GM12878 (cell line): Measurements from ENCODE around the gene NFE2. TPM values are rescaled to one million over a fixed set of nuclear protein-coding genes. Genes with fewer than 3 reads are reported as not detected.

Source experiments
- CEBPB ChIP-seq, 2 experiments: fragments of 150-350 bp in 1 of 2; IDR thresholded peaks; 2 replicates each; pipeline ENCODE4 v1.6.1; 2012 to 2014; ENCODE audit warnings: low read depth in 2 of 2, low read length in 2 of 2, borderline replicate concordance in 1 of 2, inconsistent platforms in 1 of 2
- polyA plus RNA-seq, 11 experiments: library from polyadenylated mRNA; depleted of rRNA in 4 of 11; unstranded in 6 of 11; stranded (reverse) in 5 of 11; fragments of >200 nt; fragmentation: Nextera tagmentation in 4 of 11; fragmentation: Illumina TruSeq in 1 of 11; extraction: Ambion mirVana in 4 of 11; extraction: Trizol in 1 of 11; gene quantifications; 1 replicate in 1 of 11; 2 replicates in 10 of 11; pipeline versions ENCODE4 v1.2.1 to v1.2.3, GENCODE V29; 2011 to 2016; ENCODE audit warnings: inconsistent platforms in 2 of 11, missing spikeins in 2 of 11, low read depth in 1 of 11
- total RNA-seq, 4 experiments: library from RNA; depleted of rRNA in 3 of 4; stranded (reverse); fragments of >200 nt in 3 of 4; fragmentation: Illumina TruSeq in 1 of 4; extraction: Trizol in 1 of 4; gene quantifications; 2 replicates each; pipeline versions ENCODE4 v1.2.1 to v1.2.3, GENCODE V29; 2013 to 2021
- TF ChIP-seq, protein P1 (sequence below): IDR thresholded peaks from 2 replicates; pipeline ENCODE4 v1.6.1; 2012; ENCODE audit warnings: improper control_type of control experiment, low read depth, low read length; ENCODE audit not compliant: insufficient replicate concordance
- TF ChIP-seq, protein P2 (sequence below): fragments of 450-650 bp; IDR thresholded peaks from 2 replicates; pipeline ENCODE4 v1.6.1; 2016; ENCODE audit warnings: mild to moderate bottlenecking

NFE2 gene
- total and polyA plus RNA-seq, 10 of the 15 experiments (the other 5 are each of a cell fraction or from before 2014, with no cell fraction given), result 0.06 to 0.28 TPM; not detected in 8

DNA sequence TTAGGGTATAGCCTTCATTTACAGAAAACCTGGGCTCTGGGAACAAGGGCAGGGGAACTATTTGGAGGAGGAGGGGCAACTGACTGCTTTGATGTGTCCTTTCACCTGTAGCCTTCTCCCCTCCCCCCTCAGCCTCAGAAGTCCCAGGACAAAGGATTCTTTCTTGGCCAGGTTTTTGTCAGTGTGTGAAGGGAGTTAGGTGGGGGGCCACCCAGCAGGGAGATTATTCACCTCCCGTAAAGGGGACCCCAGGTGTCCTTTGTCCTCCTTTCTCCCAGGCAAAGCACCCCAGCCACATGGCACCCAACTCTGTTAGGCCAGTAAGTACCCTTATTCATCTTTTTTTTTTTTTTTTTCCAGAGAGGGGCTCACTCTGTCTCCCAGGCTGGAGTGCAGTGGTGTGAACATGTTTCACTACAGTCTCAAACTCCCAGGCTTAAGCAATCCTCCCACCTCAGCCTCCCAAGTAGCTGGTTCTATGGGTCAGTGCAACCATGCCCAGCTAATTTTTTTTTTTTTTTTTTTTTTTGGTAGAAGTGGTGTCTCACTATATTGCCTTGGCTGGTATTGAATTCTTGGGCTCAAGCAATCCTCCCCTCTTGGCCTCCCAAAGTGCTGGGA is 723 bp upstream of the NFE2 start (continued):
- TF ChIP-seq, protein P1, sequence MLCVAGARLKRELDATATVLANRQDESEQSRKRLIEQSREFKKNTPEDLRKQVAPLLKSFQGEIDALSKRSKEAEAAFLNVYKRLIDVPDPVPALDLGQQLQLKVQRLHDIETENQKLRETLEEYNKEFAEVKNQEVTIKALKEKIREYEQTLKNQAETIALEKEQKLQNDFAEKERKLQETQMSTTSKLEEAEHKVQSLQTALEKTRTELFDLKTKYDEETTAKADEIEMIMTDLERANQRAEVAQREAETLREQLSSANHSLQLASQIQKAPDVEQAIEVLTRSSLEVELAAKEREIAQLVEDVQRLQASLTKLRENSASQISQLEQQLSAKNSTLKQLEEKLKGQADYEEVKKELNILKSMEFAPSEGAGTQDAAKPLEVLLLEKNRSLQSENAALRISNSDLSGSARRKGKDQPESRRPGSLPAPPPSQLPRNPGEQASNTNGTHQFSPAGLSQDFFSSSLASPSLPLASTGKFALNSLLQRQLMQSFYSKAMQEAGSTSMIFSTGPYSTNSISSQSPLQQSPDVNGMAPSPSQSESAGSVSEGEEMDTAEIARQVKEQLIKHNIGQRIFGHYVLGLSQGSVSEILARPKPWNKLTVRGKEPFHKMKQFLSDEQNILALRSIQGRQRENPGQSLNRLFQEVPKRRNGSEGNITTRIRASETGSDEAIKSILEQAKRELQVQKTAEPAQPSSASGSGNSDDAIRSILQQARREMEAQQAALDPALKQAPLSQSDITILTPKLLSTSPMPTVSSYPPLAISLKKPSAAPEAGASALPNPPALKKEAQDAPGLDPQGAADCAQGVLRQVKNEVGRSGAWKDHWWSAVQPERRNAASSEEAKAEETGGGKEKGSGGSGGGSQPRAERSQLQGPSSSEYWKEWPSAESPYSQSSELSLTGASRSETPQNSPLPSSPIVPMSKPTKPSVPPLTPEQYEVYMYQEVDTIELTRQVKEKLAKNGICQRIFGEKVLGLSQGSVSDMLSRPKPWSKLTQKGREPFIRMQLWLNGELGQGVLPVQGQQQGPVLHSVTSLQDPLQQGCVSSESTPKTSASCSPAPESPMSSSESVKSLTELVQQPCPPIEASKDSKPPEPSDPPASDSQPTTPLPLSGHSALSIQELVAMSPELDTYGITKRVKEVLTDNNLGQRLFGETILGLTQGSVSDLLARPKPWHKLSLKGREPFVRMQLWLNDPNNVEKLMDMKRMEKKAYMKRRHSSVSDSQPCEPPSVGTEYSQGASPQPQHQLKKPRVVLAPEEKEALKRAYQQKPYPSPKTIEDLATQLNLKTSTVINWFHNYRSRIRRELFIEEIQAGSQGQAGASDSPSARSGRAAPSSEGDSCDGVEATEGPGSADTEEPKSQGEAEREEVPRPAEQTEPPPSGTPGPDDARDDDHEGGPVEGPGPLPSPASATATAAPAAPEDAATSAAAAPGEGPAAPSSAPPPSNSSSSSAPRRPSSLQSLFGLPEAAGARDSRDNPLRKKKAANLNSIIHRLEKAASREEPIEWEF, result no peak
- no peak for TF ChIP-seq CEBPB (IDR thresholded peaks at IDR 0.05; ENCODE audit: borderline replicate concordance in 1 of 2, low read depth in 2 of 2, low read length in 2 of 2)
- TF ChIP-seq, protein P2, sequence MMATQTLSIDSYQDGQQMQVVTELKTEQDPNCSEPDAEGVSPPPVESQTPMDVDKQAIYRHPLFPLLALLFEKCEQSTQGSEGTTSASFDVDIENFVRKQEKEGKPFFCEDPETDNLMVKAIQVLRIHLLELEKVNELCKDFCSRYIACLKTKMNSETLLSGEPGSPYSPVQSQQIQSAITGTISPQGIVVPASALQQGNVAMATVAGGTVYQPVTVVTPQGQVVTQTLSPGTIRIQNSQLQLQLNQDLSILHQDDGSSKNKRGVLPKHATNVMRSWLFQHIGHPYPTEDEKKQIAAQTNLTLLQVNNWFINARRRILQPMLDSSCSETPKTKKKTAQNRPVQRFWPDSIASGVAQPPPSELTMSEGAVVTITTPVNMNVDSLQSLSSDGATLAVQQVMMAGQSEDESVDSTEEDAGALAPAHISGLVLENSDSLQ, result no peak
- TF ChIP-seq, all 136 proteins: peak for 0
